Activated naive CD8-positive, alpha-beta T cell treated with anti-CD3 and anti-CD28 coated beads for 36 hours (primary cell): ENCODE data around the gene EZR. TPM values are rescaled to one million over a fixed set of nuclear protein-coding genes. Genes with fewer than 3 reads are reported as not detected.

ENCODE experiments used
- DNase-seq: peaks from one replicate; pipeline ENCODE4 v3.0.0; 2021
- H3K27ac Mint-ChIP-seq: one replicate; pipeline ENCODE4 v1.8.0; 2022; ENCODE audit warnings: mild to moderate bottlenecking, moderate library complexity, mixed read lengths
- H3K27me3 Mint-ChIP-seq: one replicate; pipeline ENCODE4 v1.8.0; 2022; ENCODE audit warnings: mild to moderate bottlenecking, mixed read lengths
- H3K36me3 Mint-ChIP-seq: one replicate; pipeline ENCODE4 v1.8.0; 2021; ENCODE audit warnings: mild to moderate bottlenecking, mixed read lengths
- H3K4me1 Mint-ChIP-seq: one replicate; pipeline ENCODE4 v1.8.0; 2021; ENCODE audit warnings: mixed read lengths
- H3K4me3 Mint-ChIP-seq: one replicate; pipeline ENCODE4 v1.8.0; 2022; ENCODE audit warnings: mild to moderate bottlenecking, moderate library complexity, mixed read lengths
- H3K9me3 Mint-ChIP-seq: one replicate; pipeline ENCODE4 v1.8.0; 2022; ENCODE audit warnings: mixed read lengths
- total RNA-seq, 2 experiments: library from RNA; stranded (reverse); gene quantifications; one replicate each; pipeline ENCODE4 v1.2.3, GENCODE V29; 2021

Gene EZR
- total RNA-seq, 2 experiments from 2014 or later: 218 to 227 TPM

DNA sequence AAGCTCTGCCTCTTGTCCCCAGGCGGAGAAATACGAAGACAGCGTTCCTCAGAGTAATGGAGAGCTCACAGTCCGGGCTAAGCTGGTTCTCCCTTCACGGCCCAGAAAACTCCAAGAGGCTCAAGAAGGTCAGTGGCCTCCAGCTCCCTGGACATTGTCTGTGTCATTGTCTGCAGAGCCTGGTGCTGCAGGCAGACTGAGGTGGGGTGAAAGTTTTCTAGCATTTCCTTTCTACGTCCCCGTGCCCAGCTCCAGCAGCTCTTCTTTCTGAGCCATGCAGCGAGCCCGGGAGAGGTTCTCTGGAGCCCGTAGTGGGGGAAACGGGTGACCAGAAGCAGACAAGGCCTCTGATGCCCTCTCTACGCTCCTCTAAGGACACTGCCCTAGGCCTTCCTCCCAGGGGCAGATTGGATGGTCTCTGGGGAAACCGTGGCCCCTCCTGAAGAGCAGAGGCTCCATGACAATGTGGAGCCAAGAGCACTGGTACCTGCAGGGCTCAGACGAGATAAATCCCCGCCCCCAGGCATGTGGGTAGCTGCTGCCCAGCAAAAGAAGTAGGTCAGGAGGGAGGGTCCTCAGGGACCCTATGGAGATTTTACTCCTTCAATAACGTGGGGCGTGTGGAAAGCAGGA is 58.4 kb downstream of the EZR start:
- Mint-ChIP-seq H3K27ac (no peak overlapping the region), H3K4me1 (no peaks in the 10 kb centered on the region), H3K9me3 (no peaks in the 10 kb centered on the region), H3K27me3 (no peaks in the 10 kb centered on the region), H3K36me3 (peaks cover 31% of the 10 kb centered on the region), H3K4me3 (no peak overlapping the region)
- no peak for DNase-seq

DNA sequence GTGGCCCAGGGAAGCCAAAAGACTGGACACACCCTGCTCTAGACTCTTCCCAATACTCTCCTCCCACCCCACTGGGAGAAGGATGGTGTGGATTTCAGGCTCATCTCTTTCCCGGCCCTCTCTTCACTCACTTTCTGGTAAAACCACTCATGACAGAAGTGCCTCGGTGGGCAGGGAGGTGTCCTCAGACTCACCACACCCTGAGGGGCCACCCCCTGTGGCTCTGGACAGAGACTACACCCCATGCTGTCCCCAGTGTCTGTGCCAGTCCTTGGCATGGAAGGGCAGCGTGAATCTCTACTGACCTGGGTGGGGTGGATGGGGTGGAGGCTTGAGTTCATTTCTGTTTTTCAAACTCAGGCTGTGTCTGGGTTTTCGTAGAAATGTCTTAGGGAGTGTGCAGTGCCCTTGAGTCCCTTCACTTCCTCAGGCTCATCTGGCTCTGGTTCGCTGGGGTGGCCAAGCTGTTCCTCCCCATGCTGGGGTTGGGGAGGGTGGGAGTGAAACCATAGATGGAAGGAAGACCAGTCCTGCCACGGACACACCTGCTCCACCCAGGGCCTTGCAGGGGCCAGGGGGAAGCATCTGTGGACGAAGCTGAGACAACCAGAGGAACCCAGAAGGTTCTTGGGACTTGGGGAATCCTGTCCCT is 59.1 kb downstream of the EZR start:
- Mint-ChIP-seq H3K27ac (peak overlapping the region; percentile 8), H3K9me3 (no peaks in the 10 kb centered on the region), H3K27me3 (no peaks in the 10 kb centered on the region), H3K36me3 (peaks cover 27% of the 10 kb centered on the region), H3K4me3 (no peak overlapping the region), H3K4me1 (no peaks in the 10 kb centered on the region)
- DNase-seq: no peak

DNA sequence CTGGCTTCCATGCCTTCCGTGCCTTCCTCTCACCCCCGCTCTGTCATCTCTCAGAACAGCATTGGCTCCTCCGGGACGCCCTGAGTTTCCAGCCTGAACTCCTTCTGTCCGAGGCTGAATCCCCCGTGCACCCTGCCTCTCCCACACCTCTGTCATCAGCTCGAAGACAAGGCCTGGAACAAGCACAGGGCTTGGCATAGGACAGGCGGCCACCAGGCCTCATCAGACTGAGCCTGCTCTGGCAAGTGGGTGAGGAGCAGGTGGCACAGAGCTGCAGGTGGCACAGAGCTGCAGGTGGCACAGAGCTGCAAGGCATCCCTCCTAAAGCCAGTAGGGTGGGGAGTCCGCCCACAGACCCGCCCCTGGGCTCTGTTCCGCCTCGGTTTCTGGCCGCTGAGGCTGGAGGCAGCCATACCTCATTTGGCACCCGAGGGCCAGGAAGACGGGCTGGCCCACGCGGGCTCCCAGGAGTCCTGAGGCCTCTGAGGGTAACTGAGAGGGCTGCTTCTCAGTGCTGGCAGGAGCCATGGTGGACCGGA is 60.2 kb downstream of the EZR start:
- no peaks in the 10 kb centered on the region for H3K9me3 Mint-ChIP-seq
- no peak overlapping the region for H3K4me3 Mint-ChIP-seq
- peaks cover 19% of the 10 kb centered on the region for H3K36me3 Mint-ChIP-seq
- H3K4me1 Mint-ChIP-seq: no peaks in the 10 kb centered on the region
- peak overlapping the region; percentile 34 for H3K27ac Mint-ChIP-seq
- no peak for DNase-seq
- no peaks in the 10 kb centered on the region for H3K27me3 Mint-ChIP-seq

DNA sequence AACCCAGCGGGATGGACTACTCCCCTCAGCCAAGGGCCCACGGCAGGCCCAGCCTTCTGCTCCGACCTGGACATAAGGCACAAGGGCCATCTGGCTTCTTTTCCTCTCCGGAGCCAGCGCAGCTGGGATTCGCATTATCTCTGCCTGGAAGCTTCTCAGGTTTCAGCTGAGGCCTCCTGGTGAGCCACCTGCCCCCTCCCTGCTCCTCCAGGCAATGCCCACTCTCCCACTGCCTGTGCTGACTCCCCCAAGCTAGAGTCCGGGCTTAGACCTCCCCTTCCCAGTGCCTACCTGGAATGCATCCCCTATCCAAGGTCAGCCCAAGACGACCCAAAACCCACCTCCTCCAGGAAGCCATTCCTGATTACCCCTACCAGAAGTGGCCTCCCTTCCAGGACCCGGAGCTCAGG is 60.7 kb downstream of the EZR start:
- Mint-ChIP-seq H3K27me3 (no peaks in the 10 kb centered on the region), H3K4me1 (no peaks in the 10 kb centered on the region), H3K4me3 (no peak overlapping the region), H3K27ac (no peak overlapping the region), H3K36me3 (peaks cover 18% of the 10 kb centered on the region), H3K9me3 (no peaks in the 10 kb centered on the region)
- no peak for DNase-seq

DNA sequence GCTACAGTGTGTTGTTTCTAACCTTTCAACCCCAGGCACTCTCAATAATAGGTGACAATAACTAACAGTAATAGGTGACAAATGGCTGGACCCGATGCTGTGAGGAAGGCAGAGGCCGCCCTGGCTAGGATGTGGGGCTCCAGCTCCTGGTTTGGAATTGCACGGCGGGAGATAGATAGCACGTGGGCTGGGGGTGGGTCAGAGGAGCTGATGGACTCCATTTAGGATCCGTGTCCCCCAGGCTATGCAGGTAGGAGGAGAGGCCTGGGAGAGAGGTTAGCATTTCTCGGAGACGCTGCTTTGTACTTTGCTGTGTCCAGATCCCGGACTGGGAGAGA is 61.4 kb downstream of the EZR start:
- Mint-ChIP-seq H3K27me3 (no peaks in the 10 kb centered on the region), H3K4me3 (no peak overlapping the region), H3K4me1 (no peaks in the 10 kb centered on the region), H3K27ac (peak overlapping the region; percentile 32), H3K36me3 (peaks cover 16% of the 10 kb centered on the region), H3K9me3 (no peaks in the 10 kb centered on the region)
- DNase-seq: no peak

DNA sequence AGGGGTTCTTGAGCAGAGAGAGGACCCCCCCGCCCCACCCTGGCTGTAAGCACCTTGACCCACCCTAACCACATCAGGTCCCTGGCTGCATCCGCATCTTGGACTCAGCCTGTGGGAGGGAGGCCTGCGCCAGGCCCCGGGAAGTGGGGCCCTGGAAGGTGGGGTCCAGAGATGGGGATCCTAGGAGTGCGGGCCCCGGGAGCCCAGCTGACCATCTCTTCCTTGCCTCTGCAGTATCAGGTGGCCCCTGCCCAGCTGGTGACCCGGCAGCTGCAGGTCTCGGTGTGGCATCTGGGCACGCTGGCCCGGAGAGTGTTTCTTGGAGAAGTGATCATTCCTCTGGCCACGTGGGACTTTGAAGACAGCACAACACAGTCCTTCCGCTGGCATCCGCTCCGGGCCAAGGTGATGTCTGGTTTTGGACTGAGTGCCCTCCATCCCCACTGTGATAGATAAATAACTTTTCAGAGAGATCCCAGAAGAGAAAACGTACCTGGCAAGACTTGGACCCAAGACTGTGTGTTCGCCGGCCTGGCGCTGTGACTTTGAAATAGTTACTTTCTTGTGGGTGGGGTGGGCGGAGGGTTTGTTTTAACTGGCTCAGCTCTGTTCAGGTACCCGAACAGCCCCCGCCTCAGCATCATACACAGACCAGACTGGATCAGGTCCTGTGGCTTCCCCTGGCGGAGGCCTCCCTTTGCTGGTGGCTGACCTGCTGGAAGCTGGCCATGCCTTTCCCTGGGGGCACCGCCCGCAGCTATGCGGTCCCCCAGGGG is 62.0 kb downstream of the EZR start:
- no peaks in the 10 kb centered on the region for H3K4me1 Mint-ChIP-seq
- no peak overlapping the region for H3K4me3 Mint-ChIP-seq
- peaks cover 11% of the 10 kb centered on the region for H3K36me3 Mint-ChIP-seq
- peak overlapping the region; percentile 32 for H3K27ac Mint-ChIP-seq
- H3K9me3 Mint-ChIP-seq: no peaks in the 10 kb centered on the region
- DNase-seq: no peak
- no peaks in the 10 kb centered on the region for H3K27me3 Mint-ChIP-seq

DNA sequence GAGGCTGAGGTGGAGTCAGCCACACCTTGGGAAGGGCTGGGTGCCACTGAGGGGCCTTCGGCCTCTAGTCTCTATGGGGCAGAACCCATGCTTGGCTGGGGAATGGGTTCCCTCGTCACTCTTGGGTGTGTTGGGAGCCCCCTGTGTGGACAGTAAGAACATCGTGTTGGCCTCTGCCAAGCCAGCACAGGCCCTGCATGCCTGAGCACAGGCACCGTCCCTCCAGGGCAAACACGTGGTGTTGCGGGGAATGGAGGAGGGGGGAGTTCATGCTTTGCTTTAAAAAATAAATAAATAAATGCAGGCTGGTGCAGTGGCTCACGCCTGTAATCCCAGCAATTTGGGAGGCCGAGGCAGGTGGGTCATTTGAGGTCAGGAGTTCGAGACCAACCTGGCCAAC is 63.0 kb downstream of the EZR start:
- Mint-ChIP-seq H3K9me3 (no peaks in the 10 kb centered on the region), H3K27me3 (no peaks in the 10 kb centered on the region), H3K4me1 (no peaks in the 10 kb centered on the region), H3K27ac (no peak overlapping the region), H3K4me3 (no peak overlapping the region), H3K36me3 (peaks cover 9% of the 10 kb centered on the region)
- DNase-seq: no peak

DNA sequence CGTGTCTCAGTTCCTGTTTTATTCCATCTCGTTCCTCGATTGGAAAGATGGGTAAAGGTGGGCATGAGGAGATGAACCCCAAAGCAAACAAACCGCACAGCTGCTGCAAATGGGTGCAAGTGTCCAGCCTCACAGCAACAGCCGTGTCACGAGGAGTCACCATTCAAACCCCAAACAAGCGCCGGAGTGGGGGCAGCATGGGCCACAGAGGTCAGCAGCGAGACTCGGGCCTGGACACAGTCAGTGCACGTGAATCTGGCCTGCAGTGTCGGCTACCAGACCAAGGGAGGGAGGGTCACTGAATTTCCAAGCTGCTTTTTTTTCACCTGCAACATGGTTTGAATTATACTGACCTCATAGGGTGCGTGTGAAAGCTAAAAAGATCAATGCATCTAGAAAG is 63.5 kb downstream of the EZR start:
- no peaks in the 10 kb centered on the region for H3K27me3 Mint-ChIP-seq
- no peaks in the 10 kb centered on the region for H3K4me1 Mint-ChIP-seq
- H3K4me3 Mint-ChIP-seq: no peak overlapping the region
- peaks cover 9% of the 10 kb centered on the region for H3K36me3 Mint-ChIP-seq
- no peak for DNase-seq
- no peaks in the 10 kb centered on the region for H3K9me3 Mint-ChIP-seq
- H3K27ac Mint-ChIP-seq: no peak overlapping the region

DNA sequence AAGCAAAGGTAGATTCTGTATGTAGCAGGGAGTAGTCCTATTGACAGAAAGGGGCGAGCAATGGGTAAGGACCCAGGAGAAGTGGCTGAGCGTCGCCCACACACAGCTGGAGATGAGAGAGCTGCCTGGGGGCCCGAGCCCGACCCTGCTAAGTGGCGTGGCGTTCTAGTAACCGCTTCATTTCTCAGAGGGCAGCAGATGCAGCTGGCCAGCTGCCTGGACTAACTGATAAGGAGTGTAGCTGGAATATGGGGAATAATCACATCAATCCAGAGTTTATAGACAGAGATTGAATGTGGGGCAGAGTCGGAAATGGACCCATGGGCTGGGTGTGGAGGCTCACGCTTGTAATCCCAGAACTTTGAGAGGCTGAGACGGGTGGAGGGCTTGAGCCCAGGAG is 64.4 kb downstream of the EZR start:
- Mint-ChIP-seq H3K4me3 (no peak overlapping the region), H3K27ac (peak overlapping the region; percentile 59), H3K9me3 (no peaks in the 10 kb centered on the region), H3K36me3 (peaks cover 12% of the 10 kb centered on the region), H3K27me3 (no peaks in the 10 kb centered on the region), H3K4me1 (no peaks in the 10 kb centered on the region)
- DNase-seq: no peak

DNA sequence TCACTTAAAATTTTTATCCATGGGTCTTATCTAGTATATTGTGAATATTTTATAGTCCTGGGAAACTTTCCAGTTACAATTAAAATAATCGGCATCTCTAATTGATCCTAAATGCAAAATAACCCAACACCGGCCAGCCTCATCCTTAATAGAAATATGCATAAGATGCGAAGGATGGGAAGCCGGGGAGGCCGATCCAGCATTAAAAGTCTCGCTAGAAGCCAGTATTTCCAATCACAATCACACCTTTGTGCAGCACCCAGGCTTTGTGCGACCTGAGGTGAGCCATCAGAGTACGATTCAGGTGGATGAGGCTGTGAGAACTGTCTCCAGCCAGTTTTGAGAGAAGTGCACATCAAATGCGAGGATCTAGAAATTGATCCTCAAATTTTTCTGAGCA is 65.4 kb downstream of the EZR start:
- no peaks in the 10 kb centered on the region for H3K9me3 Mint-ChIP-seq
- DNase-seq: no peak
- peaks cover 14% of the 10 kb centered on the region for H3K36me3 Mint-ChIP-seq

DNA sequence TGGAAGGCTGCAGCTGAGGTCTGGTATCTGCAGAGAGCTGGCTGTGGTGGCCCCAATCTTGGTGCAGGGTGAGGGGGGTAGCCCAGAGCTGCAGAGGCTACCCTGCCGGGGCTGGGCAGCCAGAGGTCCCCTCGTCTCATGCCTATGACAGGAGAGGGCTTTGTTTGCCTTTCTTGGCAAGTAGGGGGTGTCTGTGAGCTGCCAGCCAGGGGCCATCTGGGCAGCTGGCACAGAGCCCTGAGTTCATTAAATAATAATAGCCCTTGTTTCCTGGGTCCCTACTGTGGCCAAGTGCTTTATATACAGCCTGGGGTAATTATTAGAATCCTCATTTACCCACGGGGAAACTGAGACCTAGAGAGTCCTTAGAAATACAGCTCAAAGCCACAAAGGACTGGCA is 66.6 kb downstream of the EZR start:
- peaks cover 16% of the 10 kb centered on the region for H3K36me3 Mint-ChIP-seq

More for the DNA sequence above, 65.4 kb downstream of the EZR start:
- Mint-ChIP-seq H3K27me3 (no peaks in the 10 kb centered on the region), H3K4me3 (no peak overlapping the region), H3K4me1 (no peaks in the 10 kb centered on the region), H3K27ac (no peak overlapping the region)

DNA sequence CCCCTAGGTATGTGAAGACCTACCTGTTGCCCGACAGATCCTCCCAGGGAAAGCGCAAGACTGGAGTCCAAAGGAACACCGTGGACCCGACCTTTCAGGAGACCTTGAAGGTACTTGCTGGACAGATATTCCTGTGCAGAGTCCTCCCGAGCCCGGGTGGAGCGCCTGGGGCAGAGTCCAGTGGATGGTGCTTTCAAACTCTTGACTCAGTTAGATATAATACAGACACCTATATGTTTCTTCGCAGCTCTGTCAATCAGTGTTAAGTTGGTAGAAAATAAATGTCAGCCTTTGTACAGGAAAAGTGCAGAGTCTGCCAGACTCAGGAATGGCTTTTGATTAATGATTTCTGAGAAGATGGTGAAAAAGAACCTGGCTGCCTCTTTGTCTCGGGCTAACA is 67.2 kb downstream of the EZR start:
- H3K9me3 Mint-ChIP-seq: no peaks in the 10 kb centered on the region
- no peaks in the 10 kb centered on the region for H3K4me1 Mint-ChIP-seq
- H3K27ac Mint-ChIP-seq: no peak overlapping the region
- H3K27me3 Mint-ChIP-seq: no peaks in the 10 kb centered on the region
- DNase-seq: no peak
- H3K36me3 Mint-ChIP-seq: peaks cover 15% of the 10 kb centered on the region
- no peak overlapping the region for H3K4me3 Mint-ChIP-seq

More for the DNA sequence above, 66.6 kb downstream of the EZR start:
- Mint-ChIP-seq H3K9me3 (no peaks in the 10 kb centered on the region), H3K27me3 (no peaks in the 10 kb centered on the region), H3K4me1 (no peaks in the 10 kb centered on the region), H3K4me3 (no peak overlapping the region), H3K27ac (no peak overlapping the region)
- no peak for DNase-seq

DNA sequence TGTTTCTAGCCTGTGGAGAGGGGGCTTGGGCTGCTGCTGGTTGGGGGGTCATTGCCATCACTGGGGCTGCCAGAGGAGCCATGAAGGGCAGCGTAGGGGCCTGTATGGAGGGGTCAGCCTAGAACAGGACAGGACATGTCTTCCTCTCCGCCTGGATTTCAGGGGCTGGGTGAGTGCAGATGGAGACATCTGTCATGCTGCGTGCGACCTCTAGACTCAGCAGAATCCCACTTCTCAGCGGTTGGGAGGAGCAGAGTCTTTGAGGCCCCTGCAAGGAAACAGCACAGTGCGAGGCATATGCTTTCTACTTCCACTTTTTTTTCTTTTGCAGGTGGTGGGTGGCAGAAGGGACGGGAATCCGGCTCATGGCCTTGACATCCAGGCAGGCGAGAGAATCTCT is 67.9 kb downstream of the EZR start:
- Mint-ChIP-seq H3K27me3 (no peaks in the 10 kb centered on the region), H3K27ac (no peak overlapping the region), H3K9me3 (no peaks in the 10 kb centered on the region), H3K4me1 (no peaks in the 10 kb centered on the region), H3K36me3 (peaks cover 15% of the 10 kb centered on the region), H3K4me3 (no peak overlapping the region)
- DNase-seq: no peak

DNA sequence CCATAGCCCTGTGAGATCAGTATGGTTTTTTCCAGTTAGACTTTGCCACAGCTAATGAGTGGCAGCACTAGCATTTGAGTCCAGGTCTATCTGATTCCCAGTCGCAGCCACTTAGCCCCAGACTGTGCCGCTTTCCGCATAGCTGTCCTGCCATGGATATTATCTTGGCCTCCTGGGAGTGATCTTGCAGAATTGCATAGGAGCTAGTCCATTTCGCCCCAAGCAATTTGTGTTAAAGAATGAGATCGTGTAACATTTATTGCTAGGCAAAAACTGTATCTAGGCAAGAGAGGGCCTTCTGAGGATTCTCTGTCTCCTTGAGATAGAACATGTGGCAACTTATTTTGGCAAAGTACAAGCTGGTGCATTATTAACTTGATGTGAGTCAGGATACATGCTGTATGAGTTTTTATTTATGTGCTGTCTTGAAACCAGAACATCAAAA is 74.2 kb downstream of the EZR start:
- Mint-ChIP-seq H3K4me3 (no peak overlapping the region), H3K9me3 (no peaks in the 10 kb centered on the region), H3K36me3 (peaks cover 43% of the 10 kb centered on the region), H3K27me3 (no peaks in the 10 kb centered on the region), H3K4me1 (no peaks in the 10 kb centered on the region), H3K27ac (no peak overlapping the region)
- DNase-seq: no peak

DNA sequence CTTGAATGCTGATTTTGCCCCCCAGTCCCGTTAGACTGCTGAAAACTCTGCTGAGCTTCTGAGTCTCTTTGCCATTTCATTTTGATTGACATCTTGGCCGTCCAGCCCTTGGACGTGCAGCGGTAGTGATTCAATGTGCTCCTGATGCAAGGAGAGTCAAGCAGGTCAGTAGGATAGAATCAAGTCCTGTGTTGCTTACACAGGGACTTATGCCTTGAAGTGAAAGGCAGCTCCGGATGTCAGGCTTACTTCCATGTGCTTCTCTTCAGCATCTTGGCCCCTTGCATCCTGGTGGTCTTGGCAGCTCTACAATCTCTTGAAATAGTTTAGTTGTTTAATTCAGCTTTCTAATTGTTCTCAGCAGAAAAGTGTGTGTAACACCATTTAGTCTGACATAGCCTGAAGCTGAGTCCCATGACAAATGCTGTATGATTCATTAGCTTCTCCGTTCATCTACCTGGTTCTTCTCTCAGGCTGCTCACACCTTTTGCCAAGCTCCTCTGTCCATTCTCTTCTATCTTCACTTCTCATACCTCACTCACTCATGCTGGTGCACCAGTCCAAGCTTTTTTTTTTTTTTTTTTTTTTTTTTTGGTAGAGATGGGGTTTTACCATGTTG is 76.0 kb downstream of the EZR start:
- no peak for DNase-seq
- Mint-ChIP-seq H3K9me3 (peaks cover 12% of the 10 kb centered on the region), H3K27ac (no peak overlapping the region), H3K27me3 (no peaks in the 10 kb centered on the region), H3K4me3 (no peak overlapping the region), H3K36me3 (peaks cover 55% of the 10 kb centered on the region), H3K4me1 (peaks cover under 1% of the 10 kb centered on the region)
